HG03575 (cell line): ENCODE data around the gene FAM228B.
"Not testable (repeated sequence)": the region's sequence is repeated elsewhere in the genome, so short reads cannot be mapped to it uniquely, and the experiment has no call there.

ENCODE experiments used
- ATAC-seq: cut with Tn5 transposase; IDR thresholded peaks from one replicate; pipeline ENCODE4 v1.9.1; 2021; ENCODE audit not compliant: unreplicated experiment, insufficient number of reproducible peaks, low FRiP score; ENCODE audit errors: extremely low read depth

The FAM228B gene

DNA sequence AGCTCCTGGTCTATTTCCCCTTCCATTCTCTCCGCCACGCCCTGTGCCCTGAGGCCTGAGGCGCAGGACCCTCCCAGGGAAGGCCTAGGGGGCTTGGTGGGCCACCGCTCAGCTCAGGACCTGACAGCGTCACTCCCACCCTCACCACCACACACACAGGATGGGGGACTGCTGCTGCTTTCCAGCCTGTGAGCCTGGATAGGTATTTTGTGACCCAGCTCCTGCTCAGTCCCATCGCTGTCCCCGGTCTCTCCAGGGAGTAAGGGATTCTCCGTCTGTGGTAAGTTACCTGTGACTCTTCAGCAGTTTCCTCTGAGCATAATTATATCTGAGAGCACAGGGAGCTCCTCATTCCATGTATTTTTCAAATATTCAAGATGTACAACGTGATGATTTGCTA is 67.9 kb downstream of the FAM228B start:
- ATAC-seq: no peak

DNA sequence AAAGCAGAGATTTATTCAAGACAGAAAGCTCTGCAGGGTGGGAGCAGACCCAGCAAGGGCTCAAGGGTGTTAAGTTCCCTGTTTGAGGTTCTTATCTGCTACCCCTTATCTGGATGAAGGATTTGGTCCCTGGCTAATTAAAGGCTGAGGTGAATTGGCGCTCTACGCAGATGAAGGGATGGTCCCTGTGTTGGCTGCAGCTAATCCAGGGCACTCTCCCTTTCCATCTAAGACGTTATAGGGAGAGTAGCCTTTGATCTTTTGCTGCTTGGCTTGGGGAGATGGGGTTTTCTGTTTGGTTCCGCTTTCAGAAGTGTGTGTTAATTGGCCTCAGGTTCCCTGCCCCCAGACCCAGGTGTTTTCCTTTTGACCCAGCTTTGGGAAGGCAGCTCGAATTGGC is 68.6 kb downstream of the FAM228B start:
- no peak for ATAC-seq

DNA sequence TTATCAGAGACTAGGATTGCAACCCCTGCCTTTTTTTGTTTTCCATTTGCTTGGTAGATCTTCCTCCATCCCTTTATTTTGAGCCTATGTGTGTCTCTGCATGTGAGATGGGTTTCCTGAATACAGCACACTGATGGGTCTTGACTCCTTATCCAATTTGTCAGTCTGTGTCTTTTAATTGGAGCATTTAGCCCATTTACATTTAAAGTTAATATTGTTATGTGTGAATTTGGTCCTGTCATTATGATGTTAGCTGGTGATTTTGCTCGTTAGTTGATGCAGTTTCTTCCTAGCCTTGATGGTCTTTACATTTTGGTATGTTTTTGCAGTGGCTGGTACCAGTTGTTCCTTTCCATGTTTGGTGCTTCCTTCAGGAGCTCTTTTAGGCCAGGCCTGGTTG is 73.9 kb downstream of the FAM228B start:
- not testable (repeated sequence) for ATAC-seq

GRCh38 chr2:24199968-24200590 is 76.8 kb downstream of the FAM228B start:
- ATAC-seq: no peak

DNA sequence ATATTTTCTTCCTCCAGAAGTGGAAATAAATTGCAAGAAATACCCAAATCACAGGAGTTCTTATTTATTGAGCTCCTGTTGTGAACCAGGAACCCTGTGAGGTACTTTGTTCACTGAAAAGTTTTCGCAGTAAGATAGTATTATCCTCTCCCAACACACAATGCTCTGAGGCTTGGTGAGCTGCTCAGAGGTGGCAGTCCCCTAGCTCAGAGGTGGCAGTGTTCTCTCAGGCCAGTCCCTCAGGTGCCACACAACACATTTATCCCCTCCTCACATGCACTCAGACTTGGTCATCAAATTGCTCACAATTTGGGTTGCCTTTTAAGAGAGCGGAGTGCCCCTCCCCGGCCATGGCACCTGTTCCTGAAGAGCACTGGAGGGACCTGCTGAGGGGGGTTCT is 77.5 kb downstream of the FAM228B start:
- no peak for ATAC-seq

GRCh38 chr2:24203029-24203786 is 79.9 kb downstream of the FAM228B start:
- no peak for ATAC-seq

DNA sequence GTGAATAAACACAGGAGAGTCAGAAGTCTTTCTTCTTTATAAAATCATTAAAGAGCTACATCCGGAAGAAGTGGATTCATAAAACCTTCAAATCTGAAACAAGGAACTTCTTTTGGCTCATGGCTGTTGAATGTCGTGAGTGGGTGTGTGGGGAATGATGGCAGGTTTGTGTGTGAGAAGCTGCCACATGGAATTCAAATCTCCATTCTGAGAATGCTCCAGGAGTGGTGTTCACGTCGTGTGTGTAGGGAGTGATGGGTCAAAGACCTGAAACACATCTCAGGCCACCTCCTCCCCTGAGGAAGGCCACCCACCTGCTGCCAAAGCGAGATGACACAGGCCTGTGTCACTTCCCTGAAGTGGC is 80.5 kb downstream of the FAM228B start:
- ATAC-seq: no peak

GRCh38 chr2:24204505-24204904 is 81.2 kb downstream of the FAM228B start:
- no peak for ATAC-seq

DNA sequence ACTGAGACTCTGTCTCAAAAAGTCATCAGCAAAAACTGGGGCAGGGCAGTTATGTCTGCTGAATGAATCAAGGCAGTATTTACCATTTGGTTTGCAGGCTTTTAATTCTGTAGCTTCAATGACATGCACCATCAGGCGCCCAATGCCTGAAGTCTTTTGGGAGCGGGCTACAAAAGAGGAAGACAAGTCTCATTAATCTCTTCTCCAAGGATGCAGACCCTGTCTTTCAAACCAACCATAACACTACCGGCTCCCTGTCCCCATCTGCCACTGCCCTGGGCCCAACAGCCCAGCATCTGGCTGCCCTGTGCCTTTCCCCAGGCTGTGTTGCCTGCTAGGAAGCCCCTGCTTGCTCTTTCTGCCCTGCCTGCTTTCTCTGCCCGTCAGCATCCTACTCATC is 81.9 kb downstream of the FAM228B start:
- no peak for ATAC-seq

DNA sequence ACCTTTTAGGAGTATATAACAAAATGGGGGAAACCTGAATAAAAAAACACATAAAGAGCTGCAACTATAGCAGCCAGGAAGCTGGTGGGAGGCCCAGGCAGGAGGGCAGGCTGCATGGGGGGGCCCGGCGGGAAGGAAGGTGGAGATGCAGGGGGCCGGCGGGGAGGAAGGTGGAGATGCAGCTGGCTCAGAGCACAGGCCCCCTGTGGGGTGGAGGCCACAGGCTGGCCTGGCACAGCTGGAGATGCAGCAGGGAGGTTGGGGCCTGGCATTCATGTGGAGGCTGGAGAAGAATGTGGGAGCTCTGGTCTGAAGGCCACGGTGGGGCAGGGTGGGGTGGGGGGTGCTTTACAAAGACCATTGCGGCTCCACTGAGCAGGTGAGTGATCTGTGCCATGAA is 83.0 kb downstream of the FAM228B start:
- no peak for ATAC-seq

DNA sequence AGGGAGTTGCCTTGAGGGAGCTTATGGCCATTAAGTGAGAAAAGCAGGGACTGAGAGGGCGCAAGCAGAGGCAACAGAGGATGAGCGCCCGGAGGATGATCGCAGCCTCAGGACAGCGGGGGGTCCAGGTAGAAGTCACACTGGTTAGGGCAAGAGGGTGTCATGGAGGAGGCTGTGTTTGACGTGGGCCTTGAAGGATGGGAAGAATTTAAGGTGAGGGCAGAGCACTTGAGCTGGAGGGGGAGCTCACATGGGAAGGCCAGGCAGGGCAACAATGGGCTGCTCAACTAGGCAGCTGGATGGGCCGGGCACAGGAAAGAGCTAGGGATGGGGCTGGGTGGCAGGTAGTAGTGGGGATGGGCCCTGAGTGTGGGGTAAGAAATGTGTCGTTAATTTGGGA is 83.4 kb downstream of the FAM228B start:
- no peak for ATAC-seq

DNA sequence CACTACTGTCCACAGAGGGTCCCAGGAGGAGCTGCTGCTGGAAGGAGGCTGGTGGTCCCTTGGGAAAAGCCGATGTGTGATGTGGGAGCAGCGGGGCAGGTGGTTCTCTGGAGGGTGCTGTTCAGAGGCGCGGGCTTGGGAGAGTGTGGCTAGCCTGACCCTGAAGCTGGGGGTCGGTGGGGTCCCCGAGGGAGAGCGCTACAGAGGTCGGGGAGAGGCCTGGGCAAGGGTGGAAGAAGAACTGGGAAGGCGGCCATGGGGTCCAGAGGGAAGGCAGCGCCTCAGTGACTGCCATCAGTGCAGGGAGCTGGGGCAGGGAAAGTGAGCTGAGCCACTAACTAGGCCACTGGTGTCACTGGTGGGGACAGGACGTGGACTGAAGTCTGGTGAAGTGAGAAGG is 84.1 kb downstream of the FAM228B start:
- no peak for ATAC-seq

DNA sequence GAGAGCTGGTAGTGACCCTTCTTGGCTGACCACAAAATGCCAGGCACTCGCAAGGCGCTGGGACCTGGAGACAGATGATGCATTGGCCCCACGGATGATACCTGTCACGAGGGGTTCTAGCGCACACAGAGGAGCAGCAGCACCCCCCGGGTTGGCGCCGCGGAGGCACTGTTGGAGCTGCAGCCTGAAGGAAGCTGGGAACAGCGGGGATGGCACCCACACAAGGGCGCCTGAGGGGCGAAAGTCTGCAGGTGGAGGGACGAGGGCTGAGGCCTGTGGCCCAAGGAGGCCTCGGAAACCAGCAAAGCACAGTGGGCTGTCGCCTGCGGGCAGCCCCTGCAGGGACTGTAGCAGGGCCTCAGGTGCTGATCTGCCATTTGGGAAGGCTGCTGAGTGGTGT is 85.2 kb downstream of the FAM228B start:
- ATAC-seq: no peak

- no peak for ATAC-seq
These were observed 86.3 kb downstream of the FAM228B start for GRCh38 chr2:24209389-24210105.

DNA sequence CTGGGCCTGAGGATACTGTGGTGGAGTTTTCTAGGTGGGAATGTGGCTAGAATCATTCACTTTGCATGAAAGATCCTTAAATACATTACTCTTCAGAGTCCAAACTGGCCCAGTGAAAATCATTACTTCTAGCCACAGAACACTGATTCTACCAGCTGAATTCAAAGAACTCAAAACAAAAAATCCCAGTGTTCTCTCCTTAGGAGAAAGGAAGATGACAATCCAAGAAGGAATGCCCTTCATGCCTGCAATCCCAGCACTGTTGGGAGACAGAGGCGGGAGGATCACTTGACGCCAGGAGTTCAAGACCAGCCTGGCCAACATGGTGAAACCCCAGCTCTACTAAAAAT is 86.8 kb downstream of the FAM228B start:
- no peak for ATAC-seq

DNA sequence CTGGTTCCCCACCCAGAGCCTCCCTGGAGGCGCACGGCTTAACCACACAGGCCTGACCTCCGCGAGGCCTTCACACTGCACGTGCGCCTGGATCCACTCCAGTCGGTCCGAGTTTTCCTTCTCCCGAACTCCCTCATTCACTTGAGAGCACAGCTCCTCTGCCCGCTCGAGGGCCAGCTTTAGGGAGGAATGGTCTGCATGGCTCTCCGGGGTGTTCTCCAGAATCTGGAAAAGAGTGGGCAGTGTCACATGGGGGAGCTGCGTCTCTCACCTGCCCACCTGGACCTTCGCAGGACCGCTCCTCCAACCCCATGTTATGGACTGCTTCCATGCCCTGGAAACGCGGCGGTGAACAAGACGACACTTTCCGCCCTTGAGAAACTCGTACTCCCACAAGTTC is 87.5 kb downstream of the FAM228B start:
- ATAC-seq: no peak

- no peak for ATAC-seq
These were observed 88.1 kb downstream of the FAM228B start for GRCh38 chr2:24211408-24211807.

GRCh38 chr2:24214880-24215279 is 91.6 kb downstream of the FAM228B start:
- ATAC-seq: peak; percentile 85
